ENCODE results near the gene CALN1. TPM values are rescaled to one million over a fixed set of nuclear protein-coding genes. Genes with fewer than 3 reads are reported as not detected.

Gene CALN1
- total RNA-seq, 1 experiment from 2014 or later = 0.05 TPM

- no peaks in the 10 kb centered on the region for H3K36me3 ChIP-seq (ENCODE audit: control insufficient read depth, insufficient read depth, low read length)
- DNase-seq (ENCODE audit: low read depth, low spot score) (no peak), ATAC-seq (no peak)
- in situ Hi-C loops (cut with HindIII; ENCODE audit: low pct_unique_long_range_greater_than_20kb, low sequenced_read_pairs) (no loop called here), intact Hi-C loops (cut with micrococcal nuclease; ENCODE audit: unreplicated experiment) (no loop called here)
- peaks cover 11% of the 10 kb centered on the region; the same call in 1 of the 2 replicates for H3K9me3 ChIP-seq (ENCODE audit: control insufficient read depth, insufficient read depth, low read depth, low read length)
- CTCF ChIA-PET = no interaction called here
- POLR2A ChIA-PET = no interaction called here
- 0 out of 2 replicates have a peak, but pooled peaks cover 3% of the 10 kb centered on the region for H3K27me3 ChIP-seq (ENCODE audit: control insufficient read depth, insufficient read depth, low read length)
- no peaks in the 10 kb centered on the region for H3K4me1 ChIP-seq (ENCODE audit: control insufficient read depth, insufficient read depth, low read length)
- TF ChIP-seq SIN3A (IDR thresholded peaks at IDR 0.05; ENCODE audit: borderline replicate concordance, insufficient read depth, low read depth, low read length) (no peak), TCF7L2 (IDR thresholded peaks at IDR 0.05; ENCODE audit: low read depth, low read length) (no peak)
- no peak overlapping the region for H3K4me3 ChIP-seq (ENCODE audit: low read depth in 2 of 2, low read length in 2 of 2)
- no peak overlapping the region for H3K27ac ChIP-seq (ENCODE audit: low read length)
- BruUV-seq (replicated peaks) = no TSS peak
Observed at GRCh38 chr7:72176875-72177274, 235.3 kb downstream of the CALN1 start.

GRCh38 chr7:72170475-72170874, 241.7 kb downstream of the CALN1 start:
- H3K27me3 ChIP-seq (ENCODE audit: control insufficient read depth, insufficient read depth, low read length) = no peaks in the 10 kb centered on the region
- no peak for TF ChIP-seq SIN3A (IDR thresholded peaks at IDR 0.05; ENCODE audit: borderline replicate concordance, insufficient read depth, low read depth, low read length)
- no peak for TF ChIP-seq TCF7L2 (IDR thresholded peaks at IDR 0.05; ENCODE audit: low read depth, low read length)
- TF ChIP-seq CTCF (IDR thresholded peaks at IDR 0.05) = no peak
- no peak for TF ChIP-seq POLR2AphosphoS5 (IDR thresholded peaks at IDR 0.05; ENCODE audit: low read depth, low read length)
- no peak for TF ChIP-seq REST (IDR thresholded peaks at IDR 0.05; ENCODE audit: insufficient read depth in 1 of 2, low read depth in 2 of 2, low read length in 1 of 2)

GRCh38 chr7:72163271-72163670, 248.9 kb downstream of the CALN1 start:
- CTCF ChIA-PET = interaction anchor here (0.6 kb wide), 1 partner anchor 81 kb away, joined by 6 read pairs; no protein-coding TSS in a partner anchor

More at GRCh38 chr7:72170475-72170874, 241.7 kb downstream of the CALN1 start:
- DNase-seq (ENCODE audit: low read depth, low spot score) (no peak), ATAC-seq (no peak)
- intact Hi-C loops (cut with micrococcal nuclease; ENCODE audit: unreplicated experiment) (no loop called here), in situ Hi-C loops (cut with HindIII; ENCODE audit: low pct_unique_long_range_greater_than_20kb, low sequenced_read_pairs) (no loop called here)
- BruUV-seq (replicated peaks) = no TSS peak
- H3K4me1 ChIP-seq (ENCODE audit: control insufficient read depth, insufficient read depth, low read length) = no peaks in the 10 kb centered on the region
- CTCF ChIA-PET = no interaction called here
- no peak overlapping the region for H3K4me3 ChIP-seq (ENCODE audit: low read depth in 2 of 2, low read length in 2 of 2)
- no peak overlapping the region for H3K27ac ChIP-seq (ENCODE audit: low read length)
- H3K36me3 ChIP-seq (ENCODE audit: control insufficient read depth, insufficient read depth, low read length) = no peaks in the 10 kb centered on the region
- POLR2A ChIA-PET = no interaction called here
- peaks cover 11% of the 10 kb centered on the region; the same call in 1 of the 2 replicates for H3K9me3 ChIP-seq (ENCODE audit: control insufficient read depth, insufficient read depth, low read depth, low read length)

More at GRCh38 chr7:72163271-72163670, 248.9 kb downstream of the CALN1 start:
- Histone ChIP-seq H3K27ac (ENCODE audit: low read length) (no peak overlapping the region), H3K4me3 (ENCODE audit: low read depth in 2 of 2, low read length in 2 of 2) (no peak overlapping the region), H3K27me3 (ENCODE audit: control insufficient read depth, insufficient read depth, low read length) (no peaks in the 10 kb centered on the region), H3K9me3 (ENCODE audit: control insufficient read depth, insufficient read depth, low read depth, low read length) (no peaks in the 10 kb centered on the region), H3K36me3 (ENCODE audit: control insufficient read depth, insufficient read depth, low read length) (no peaks in the 10 kb centered on the region), H3K4me1 (ENCODE audit: control insufficient read depth, insufficient read depth, low read length) (no peaks in the 10 kb centered on the region)
- POLR2A ChIA-PET = no interaction called here
- TF ChIP-seq REST (IDR thresholded peaks at IDR 0.05; ENCODE audit: insufficient read depth in 1 of 2, low read depth in 2 of 2, low read length in 1 of 2) (no peak), TCF7L2 (IDR thresholded peaks at IDR 0.05; ENCODE audit: low read depth, low read length) (no peak), POLR2AphosphoS5 (IDR thresholded peaks at IDR 0.05; ENCODE audit: low read depth, low read length) (no peak), SIN3A (IDR thresholded peaks at IDR 0.05; ENCODE audit: borderline replicate concordance, insufficient read depth, low read depth, low read length) (no peak), CTCF (IDR thresholded peaks at IDR 0.05) (no peak)
- DNase-seq (ENCODE audit: low read depth, low spot score) = no peak
- intact Hi-C loops (cut with micrococcal nuclease; ENCODE audit: unreplicated experiment) (no loop called here), in situ Hi-C loops (cut with HindIII; ENCODE audit: low pct_unique_long_range_greater_than_20kb, low sequenced_read_pairs) (no loop called here)
- no TSS peak for BruUV-seq (replicated peaks)
- ATAC-seq = no peak

All from Panc1 (cell line).